ENCODE measurements around the gene DNHD1.

Gene DNHD1

GRCh38 chr11:6539748-6540268 is 42.7 kb downstream of the DNHD1 start:
- H3K9me3 ChIP-seq (ENCODE audit: control insufficient read depth, low read length): no peaks in the 10 kb centered on the region
- no peaks in the 10 kb centered on the region for H3K4me1 ChIP-seq (ENCODE audit: control insufficient read depth, insufficient read depth, low read length)
- H3K4me3 ChIP-seq (ENCODE audit: low read length): no peak overlapping the region
- H3K36me3 ChIP-seq (ENCODE audit: control insufficient read depth, insufficient read depth, low read length, severe bottlenecking): peaks cover 8% of the 10 kb centered on the region
- H3K27me3 ChIP-seq (replicated peaks; ENCODE audit: control insufficient read depth, insufficient read depth, low read length): no peaks in the 10 kb centered on the region
- H3K9ac ChIP-seq (ENCODE audit: low read length): no peak overlapping the region
- no peak for DNase-seq (ENCODE audit: low read depth)

- H3K4me1 ChIP-seq (ENCODE audit: control insufficient read depth, insufficient read depth, low read length): no peaks in the 10 kb centered on the region
- H3K9ac ChIP-seq (ENCODE audit: low read length): no peak overlapping the region
- no peak overlapping the region for H3K4me3 ChIP-seq (ENCODE audit: low read length)
- DNase-seq (ENCODE audit: low read depth): no peak
- peaks cover 14% of the 10 kb centered on the region for H3K36me3 ChIP-seq (ENCODE audit: control insufficient read depth, insufficient read depth, low read length, severe bottlenecking)
- H3K27me3 ChIP-seq (replicated peaks; ENCODE audit: control insufficient read depth, insufficient read depth, low read length): no peaks in the 10 kb centered on the region
- H3K9me3 ChIP-seq (ENCODE audit: control insufficient read depth, low read length): no peaks in the 10 kb centered on the region
These were observed 44.3 kb downstream of the DNHD1 start for GRCh38 chr11:6541356-6541755.

GRCh38 chr11:6542727-6543126 is 45.6 kb downstream of the DNHD1 start:
- H3K9me3 ChIP-seq (ENCODE audit: control insufficient read depth, low read length): no peaks in the 10 kb centered on the region
- DNase-seq (ENCODE audit: low read depth): no peak

GRCh38 chr11:6544921-6545850 is 48.1 kb downstream of the DNHD1 start:
- Histone ChIP-seq H3K27me3 (replicated peaks; ENCODE audit: control insufficient read depth, insufficient read depth, low read length) (no peaks in the 10 kb centered on the region), H3K9me3 (ENCODE audit: control insufficient read depth, low read length) (no peaks in the 10 kb centered on the region), H3K36me3 (ENCODE audit: control insufficient read depth, insufficient read depth, low read length, severe bottlenecking) (peaks cover 20% of the 10 kb centered on the region), H3K9ac (ENCODE audit: low read length) (no peak overlapping the region), H3K4me1 (ENCODE audit: control insufficient read depth, insufficient read depth, low read length) (no peaks in the 10 kb centered on the region), H3K4me3 (ENCODE audit: low read length) (no peak overlapping the region)
- no peak for DNase-seq (ENCODE audit: low read depth)

More at GRCh38 chr11:6542727-6543126, 45.6 kb downstream of the DNHD1 start:
- no peak overlapping the region for H3K4me3 ChIP-seq (ENCODE audit: low read length)
- H3K27me3 ChIP-seq (replicated peaks; ENCODE audit: control insufficient read depth, insufficient read depth, low read length): no peaks in the 10 kb centered on the region
- no peak overlapping the region for H3K9ac ChIP-seq (ENCODE audit: low read length)
- H3K36me3 ChIP-seq (ENCODE audit: control insufficient read depth, insufficient read depth, low read length, severe bottlenecking): peaks cover 20% of the 10 kb centered on the region
- no peaks in the 10 kb centered on the region for H3K4me1 ChIP-seq (ENCODE audit: control insufficient read depth, insufficient read depth, low read length)

GRCh38 chr11:6545917-6546605 is 49.0 kb downstream of the DNHD1 start:
- H3K36me3 ChIP-seq (ENCODE audit: control insufficient read depth, insufficient read depth, low read length, severe bottlenecking): peaks cover 20% of the 10 kb centered on the region
- no peaks in the 10 kb centered on the region for H3K4me1 ChIP-seq (ENCODE audit: control insufficient read depth, insufficient read depth, low read length)
- H3K9ac ChIP-seq (ENCODE audit: low read length): no peak overlapping the region
- no peaks in the 10 kb centered on the region for H3K9me3 ChIP-seq (ENCODE audit: control insufficient read depth, low read length)
- no peak for DNase-seq (ENCODE audit: low read depth)
- H3K4me3 ChIP-seq (ENCODE audit: low read length): no peak overlapping the region
- H3K27me3 ChIP-seq (replicated peaks; ENCODE audit: control insufficient read depth, insufficient read depth, low read length): no peaks in the 10 kb centered on the region

GRCh38 chr11:6546735-6547134 is 49.7 kb downstream of the DNHD1 start:
- Histone ChIP-seq H3K9ac (ENCODE audit: low read length) (no peak overlapping the region), H3K4me3 (ENCODE audit: low read length) (no peak overlapping the region), H3K4me1 (ENCODE audit: control insufficient read depth, insufficient read depth, low read length) (no peaks in the 10 kb centered on the region), H3K9me3 (ENCODE audit: control insufficient read depth, low read length) (no peaks in the 10 kb centered on the region), H3K27me3 (replicated peaks; ENCODE audit: control insufficient read depth, insufficient read depth, low read length) (no peaks in the 10 kb centered on the region), H3K36me3 (ENCODE audit: control insufficient read depth, insufficient read depth, low read length, severe bottlenecking) (peaks cover 20% of the 10 kb centered on the region)
- no peak for DNase-seq (ENCODE audit: low read depth)

GRCh38 chr11:6547177-6547576 is 50.1 kb downstream of the DNHD1 start:
- H3K9me3 ChIP-seq (ENCODE audit: control insufficient read depth, low read length): no peaks in the 10 kb centered on the region
- peaks cover 20% of the 10 kb centered on the region for H3K36me3 ChIP-seq (ENCODE audit: control insufficient read depth, insufficient read depth, low read length, severe bottlenecking)
- DNase-seq (ENCODE audit: low read depth): no peak
- no peak overlapping the region for H3K9ac ChIP-seq (ENCODE audit: low read length)
- no peak overlapping the region for H3K4me3 ChIP-seq (ENCODE audit: low read length)
- no peaks in the 10 kb centered on the region for H3K27me3 ChIP-seq (replicated peaks; ENCODE audit: control insufficient read depth, insufficient read depth, low read length)
- no peaks in the 10 kb centered on the region for H3K4me1 ChIP-seq (ENCODE audit: control insufficient read depth, insufficient read depth, low read length)

- Histone ChIP-seq H3K36me3 (ENCODE audit: control insufficient read depth, insufficient read depth, low read length, severe bottlenecking) (peaks cover 20% of the 10 kb centered on the region), H3K4me1 (ENCODE audit: control insufficient read depth, insufficient read depth, low read length) (no peaks in the 10 kb centered on the region), H3K27me3 (replicated peaks; ENCODE audit: control insufficient read depth, insufficient read depth, low read length) (no peaks in the 10 kb centered on the region), H3K9me3 (ENCODE audit: control insufficient read depth, low read length) (no peaks in the 10 kb centered on the region), H3K9ac (ENCODE audit: low read length) (no peak overlapping the region), H3K4me3 (ENCODE audit: low read length) (no peak overlapping the region)
- no peak for DNase-seq (ENCODE audit: low read depth)
These were observed 51.0 kb downstream of the DNHD1 start for GRCh38 chr11:6548121-6548520.

GRCh38 chr11:6548641-6549040 is 51.6 kb downstream of the DNHD1 start:
- no peak overlapping the region for H3K9ac ChIP-seq (ENCODE audit: low read length)
- H3K27me3 ChIP-seq (replicated peaks; ENCODE audit: control insufficient read depth, insufficient read depth, low read length): no peaks in the 10 kb centered on the region
- no peaks in the 10 kb centered on the region for H3K9me3 ChIP-seq (ENCODE audit: control insufficient read depth, low read length)
- H3K4me1 ChIP-seq (ENCODE audit: control insufficient read depth, insufficient read depth, low read length): no peaks in the 10 kb centered on the region
- no peak overlapping the region for H3K4me3 ChIP-seq (ENCODE audit: low read length)
- H3K36me3 ChIP-seq (ENCODE audit: control insufficient read depth, insufficient read depth, low read length, severe bottlenecking): peaks cover 20% of the 10 kb centered on the region
- no peak for DNase-seq (ENCODE audit: low read depth)

- DNase-seq (ENCODE audit: low read depth): no peak
- Histone ChIP-seq H3K4me1 (ENCODE audit: control insufficient read depth, insufficient read depth, low read length) (no peaks in the 10 kb centered on the region), H3K4me3 (ENCODE audit: low read length) (no peak overlapping the region), H3K27me3 (replicated peaks; ENCODE audit: control insufficient read depth, insufficient read depth, low read length) (no peaks in the 10 kb centered on the region), H3K9me3 (ENCODE audit: control insufficient read depth, low read length) (no peaks in the 10 kb centered on the region), H3K36me3 (ENCODE audit: control insufficient read depth, insufficient read depth, low read length, severe bottlenecking) (peaks cover 3% of the 10 kb centered on the region), H3K9ac (ENCODE audit: low read length) (no peak overlapping the region)
These were observed 56.6 kb downstream of the DNHD1 start for GRCh38 chr11:6553634-6554033.
